Tibial nerve (tissue), 4 donors: ENCODE data around the gene GRIA1. TPM values are rescaled to one million over a fixed set of nuclear protein-coding genes. Genes with fewer than 3 reads are reported as not detected.

Source experiments
- DNase-seq, 2 donors: peaks; one replicate each; pipeline ENCODE4 v3.0.0-alpha.2; 2019; ENCODE audit warnings: low spot score in 2 of 2
- H3K27ac ChIP-seq, 4 donors: fragments of 200-600 bp; sonication (generic) in 3 of 4; one replicate each; pipeline ENCODE4 v1.5.1; 2017 to 2019; ENCODE audit warnings: mild to moderate bottlenecking in 1 of 4
- H3K27me3 ChIP-seq, 2 donors: fragments of 200-600 bp; sonication (generic) in 1 of 2; one replicate each; pipeline versions ENCODE4 v1.5.1 to v1.6.0; 2017 to 2019
- H3K36me3 ChIP-seq, 3 donors: fragments of 200-600 bp; sonication (generic); one replicate each; pipeline ENCODE4 v1.5.1; 2018 to 2019
- H3K4me1 ChIP-seq, 4 donors: fragments of 200-600 bp; sonication (generic) in 3 of 4; one replicate each; pipeline ENCODE4 v1.5.1; 2017 to 2019
- H3K4me3 ChIP-seq, 4 donors: fragments of 200-600 bp; sonication (generic) in 3 of 4; one replicate each; pipeline ENCODE4 v1.5.1; 2017 to 2019; ENCODE audit warnings: mild to moderate bottlenecking in 1 of 4, moderate library complexity in 1 of 4
- H3K9me3 ChIP-seq, 4 donors: fragments of 200-600 bp; sonication (generic) in 3 of 4; one replicate each; pipeline ENCODE4 v1.5.1; 2017 to 2019
- EP300 ChIP-seq, 2 donors: sonication (generic); formaldehyde crosslinking; IDR thresholded peaks; one replicate each; pipeline ENCODE4 v1.6.1; 2017; ENCODE audit warnings: antibody characterized with exemption in 2 of 2, mild to moderate bottlenecking in 1 of 2
- POLR2A ChIP-seq, 2 donors: fragments of 450-650 bp; IDR thresholded peaks; one replicate each; pipeline ENCODE4 v1.6.1; 2017; ENCODE audit warnings: antibody characterized with exemption in 2 of 2, mild to moderate bottlenecking in 2 of 2, moderate library complexity in 2 of 2
- WGBS, 2 donors: methylation state at CpG; one replicate each; pipeline ENCODE4 v1.1.5; 2018; 5-methylcytosine and 5-hydroxymethylcytosine counted together
- total RNA-seq, 4 donors: library from RNA; depleted of rRNA; stranded (reverse); fragments of >200 nt; gene quantifications; one replicate each; pipeline ENCODE4 v1.1.0, GENCODE V29; 2016
- TF ChIP-seq, protein P1 (sequence below), 5 experiments: fragments of 200-600 bp in 3 of 5; fragments of 450-650 bp in 2 of 5; sonication (generic) in 3 of 5; IDR thresholded peaks; one replicate each; pipeline ENCODE4 v1.5.1; 2016 to 2019; ENCODE audit warnings: antibody characterized with exemption in 5 of 5, mild to moderate bottlenecking in 3 of 5, moderate library complexity in 2 of 5

GRIA1 gene
- total RNA-seq, 4 donors from 2014 or later: 1.2 to 2.1 (median 1.5) TPM

DNA sequence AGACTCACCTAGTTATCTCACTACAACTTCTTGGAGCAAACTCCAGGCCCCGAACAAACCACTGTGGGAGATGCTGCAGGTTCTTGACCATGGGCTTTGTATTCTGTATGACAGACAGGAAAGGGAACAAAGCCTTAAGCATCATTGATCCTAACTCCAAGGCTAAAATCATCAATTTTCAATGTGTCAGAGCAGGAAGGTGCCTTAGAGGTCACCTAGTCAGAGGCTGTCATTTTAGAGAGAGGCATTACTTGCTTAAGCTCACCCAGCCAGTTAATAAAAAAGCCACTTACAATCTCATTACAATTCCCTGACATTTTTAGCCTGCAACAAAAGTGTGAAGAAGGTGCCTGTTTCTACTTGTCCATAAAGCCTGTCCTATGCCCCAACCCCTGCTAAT, 275.5 kb downstream of the GRIA1 start:
- 85 to 88% methylated on average over 1 of the region's 1 CpG for WGBS, 2 donors
- H3K4me1 ChIP-seq: no peaks in the 10 kb centered on the region
- no peak overlapping the region for H3K4me3 ChIP-seq
- H3K27me3 ChIP-seq: no peaks in the 10 kb centered on the region
- DNase-seq: no peak
- no peaks in the 10 kb centered on the region for H3K9me3 ChIP-seq
- no peaks in the 10 kb centered on the region for H3K36me3 ChIP-seq
- TF ChIP-seq, protein P1, sequence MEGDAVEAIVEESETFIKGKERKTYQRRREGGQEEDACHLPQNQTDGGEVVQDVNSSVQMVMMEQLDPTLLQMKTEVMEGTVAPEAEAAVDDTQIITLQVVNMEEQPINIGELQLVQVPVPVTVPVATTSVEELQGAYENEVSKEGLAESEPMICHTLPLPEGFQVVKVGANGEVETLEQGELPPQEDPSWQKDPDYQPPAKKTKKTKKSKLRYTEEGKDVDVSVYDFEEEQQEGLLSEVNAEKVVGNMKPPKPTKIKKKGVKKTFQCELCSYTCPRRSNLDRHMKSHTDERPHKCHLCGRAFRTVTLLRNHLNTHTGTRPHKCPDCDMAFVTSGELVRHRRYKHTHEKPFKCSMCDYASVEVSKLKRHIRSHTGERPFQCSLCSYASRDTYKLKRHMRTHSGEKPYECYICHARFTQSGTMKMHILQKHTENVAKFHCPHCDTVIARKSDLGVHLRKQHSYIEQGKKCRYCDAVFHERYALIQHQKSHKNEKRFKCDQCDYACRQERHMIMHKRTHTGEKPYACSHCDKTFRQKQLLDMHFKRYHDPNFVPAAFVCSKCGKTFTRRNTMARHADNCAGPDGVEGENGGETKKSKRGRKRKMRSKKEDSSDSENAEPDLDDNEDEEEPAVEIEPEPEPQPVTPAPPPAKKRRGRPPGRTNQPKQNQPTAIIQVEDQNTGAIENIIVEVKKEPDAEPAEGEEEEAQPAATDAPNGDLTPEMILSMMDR (IDR thresholded peaks at IDR 0.05): no peak
- no peak overlapping the region for H3K27ac ChIP-seq

DNA sequence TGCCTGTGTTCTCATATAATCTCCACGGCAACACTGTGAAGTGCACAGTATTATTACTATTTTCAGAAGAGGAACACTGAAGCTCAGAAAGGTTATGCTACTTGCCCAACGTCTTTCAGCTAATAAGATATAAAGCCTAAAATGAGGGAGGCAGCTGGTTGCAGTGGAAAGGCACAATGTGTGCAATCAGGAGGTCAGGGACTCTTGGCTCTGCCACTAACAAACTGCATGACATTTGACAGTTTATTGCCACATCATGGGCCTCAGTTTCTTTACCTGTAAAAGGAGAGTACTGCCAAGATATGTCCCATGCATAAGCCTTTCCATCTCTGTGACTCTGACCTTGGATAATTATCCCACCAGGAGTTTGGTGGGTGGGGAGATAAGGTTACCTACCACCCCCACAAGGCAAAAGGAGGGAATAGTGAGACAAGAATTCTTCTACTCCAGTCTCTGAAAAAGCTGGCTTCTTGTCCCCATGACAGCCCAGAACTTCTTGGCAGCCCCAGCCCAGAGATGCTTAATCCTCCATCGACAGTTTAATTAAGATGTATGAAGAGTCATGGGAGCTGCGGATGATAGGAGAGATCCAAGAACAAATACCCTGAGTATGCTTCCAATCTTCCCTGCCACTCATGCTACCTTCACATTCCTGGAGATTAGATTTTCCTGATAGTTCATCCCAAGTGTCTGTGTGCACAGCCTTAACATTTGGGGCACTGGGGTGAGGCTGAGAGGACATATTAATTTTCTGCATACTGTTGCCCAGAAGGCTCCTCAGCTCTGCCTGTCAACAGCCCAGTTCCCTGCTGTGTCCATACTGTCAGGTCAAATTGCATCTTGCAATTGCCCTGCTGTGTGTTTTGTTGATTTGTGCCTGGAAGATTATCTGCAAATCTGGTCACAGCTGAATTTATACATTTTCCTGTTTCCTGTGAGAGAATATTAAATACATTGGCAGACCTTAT, 277.0 kb downstream of the GRIA1 start:
- no peaks in the 10 kb centered on the region for H3K4me1 ChIP-seq
- TF ChIP-seq EP300 (IDR thresholded peaks at IDR 0.05): no peak
- TF ChIP-seq, protein P1 (IDR thresholded peaks at IDR 0.05): no peak
- TF ChIP-seq POLR2A (IDR thresholded peaks at IDR 0.05): no peak
- no peaks in the 10 kb centered on the region for H3K36me3 ChIP-seq
- H3K4me3 ChIP-seq: no peak overlapping the region
- DNase-seq: no peak
- H3K27ac ChIP-seq: no peak overlapping the region
- 63 to 64% methylated on average over 4 of the region's 4 CpGs for WGBS, 2 donors
- H3K27me3 ChIP-seq: no peaks in the 10 kb centered on the region
- no peaks in the 10 kb centered on the region for H3K9me3 ChIP-seq

DNA sequence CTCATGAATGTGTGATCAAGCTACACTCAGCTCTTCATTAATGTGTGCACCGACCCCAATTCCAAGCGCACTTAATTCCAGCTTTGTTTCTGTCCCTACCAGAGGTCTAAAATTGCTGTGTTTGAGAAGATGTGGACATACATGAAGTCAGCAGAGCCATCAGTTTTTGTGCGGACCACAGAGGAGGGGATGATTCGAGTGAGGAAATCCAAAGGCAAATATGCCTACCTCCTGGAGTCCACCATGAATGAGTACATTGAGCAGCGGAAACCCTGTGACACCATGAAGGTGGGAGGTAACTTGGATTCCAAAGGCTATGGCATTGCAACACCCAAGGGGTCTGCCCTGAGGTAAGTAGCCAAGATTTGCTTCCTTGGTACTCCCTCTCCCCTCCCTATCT, 279.6 kb downstream of the GRIA1 start:
- TF ChIP-seq POLR2A (IDR thresholded peaks at IDR 0.05) (no peak), EP300 (IDR thresholded peaks at IDR 0.05) (no peak)
- no peaks in the 10 kb centered on the region for H3K27me3 ChIP-seq
- no peaks in the 10 kb centered on the region for H3K4me1 ChIP-seq
- WGBS, 2 donors: 89% methylated on average over 5 of the region's 5 CpGs
- H3K27ac ChIP-seq: no peak overlapping the region
- no peaks in the 10 kb centered on the region for H3K9me3 ChIP-seq
- DNase-seq: no peak
- no peaks in the 10 kb centered on the region for H3K36me3 ChIP-seq
- no peak overlapping the region for H3K4me3 ChIP-seq

DNA sequence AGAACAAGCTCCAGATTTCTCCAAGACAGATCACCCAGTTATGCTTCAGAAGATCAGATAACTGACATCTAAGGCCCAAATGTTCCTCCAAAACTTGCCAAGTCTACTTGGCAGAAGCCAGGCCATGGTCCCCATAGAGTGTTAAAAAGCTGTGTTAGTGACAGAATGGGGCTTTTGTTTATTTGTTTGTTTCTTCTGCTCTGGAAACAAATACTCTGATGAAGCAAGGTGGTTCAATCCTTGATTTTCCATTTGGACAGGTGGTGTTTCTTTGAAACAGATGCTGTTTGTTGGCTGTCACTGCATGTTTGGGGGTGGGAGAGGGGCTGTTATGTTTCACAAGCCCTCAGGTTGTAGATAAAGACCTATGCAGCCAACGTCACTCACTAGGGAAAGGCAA, 284.2 kb downstream of the GRIA1 start:
- no peak overlapping the region for H3K27ac ChIP-seq
- H3K27me3 ChIP-seq: no peaks in the 10 kb centered on the region
- no peaks in the 10 kb centered on the region for H3K36me3 ChIP-seq
- H3K4me1 ChIP-seq: no peaks in the 10 kb centered on the region
- no peak overlapping the region for H3K4me3 ChIP-seq
- TF ChIP-seq, protein P1 (IDR thresholded peaks at IDR 0.05): no peak
- TF ChIP-seq EP300 (IDR thresholded peaks at IDR 0.05): no peak
- no peak for TF ChIP-seq POLR2A (IDR thresholded peaks at IDR 0.05)
- 50 to 70% methylated on average over 1 of the region's 1 CpG for WGBS, 2 donors
- no peak for DNase-seq
- H3K9me3 ChIP-seq: no peaks in the 10 kb centered on the region

DNA sequence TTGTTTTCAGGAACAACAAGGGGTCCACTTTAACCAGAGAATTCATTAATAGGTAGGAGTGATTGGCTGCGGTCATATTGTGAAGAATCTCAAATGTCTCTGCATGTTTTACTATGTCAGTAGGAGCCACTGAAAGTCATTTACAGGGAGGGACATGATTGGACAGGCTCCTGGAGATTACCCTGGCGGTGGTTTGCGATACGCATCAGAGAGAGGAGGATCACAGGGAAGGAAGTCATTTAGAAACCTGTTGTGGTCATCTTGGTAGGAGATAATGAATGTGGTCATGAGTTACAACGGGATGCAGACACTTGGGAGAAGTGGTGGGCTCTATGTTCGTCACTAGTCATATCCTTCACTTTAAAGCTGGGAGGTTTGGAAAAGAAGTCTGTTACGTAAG, 285.5 kb downstream of the GRIA1 start:
- H3K27me3 ChIP-seq: no peaks in the 10 kb centered on the region
- H3K4me1 ChIP-seq: no peaks in the 10 kb centered on the region
- H3K4me3 ChIP-seq: no peak overlapping the region
- H3K27ac ChIP-seq: no peak overlapping the region
- TF ChIP-seq POLR2A (IDR thresholded peaks at IDR 0.05): no peak
- H3K9me3 ChIP-seq: no peaks in the 10 kb centered on the region
- H3K36me3 ChIP-seq: no peaks in the 10 kb centered on the region
- 82 to 83% methylated on average over 7 of the region's 7 CpGs for WGBS, 2 donors
- DNase-seq: no peak

DNA sequence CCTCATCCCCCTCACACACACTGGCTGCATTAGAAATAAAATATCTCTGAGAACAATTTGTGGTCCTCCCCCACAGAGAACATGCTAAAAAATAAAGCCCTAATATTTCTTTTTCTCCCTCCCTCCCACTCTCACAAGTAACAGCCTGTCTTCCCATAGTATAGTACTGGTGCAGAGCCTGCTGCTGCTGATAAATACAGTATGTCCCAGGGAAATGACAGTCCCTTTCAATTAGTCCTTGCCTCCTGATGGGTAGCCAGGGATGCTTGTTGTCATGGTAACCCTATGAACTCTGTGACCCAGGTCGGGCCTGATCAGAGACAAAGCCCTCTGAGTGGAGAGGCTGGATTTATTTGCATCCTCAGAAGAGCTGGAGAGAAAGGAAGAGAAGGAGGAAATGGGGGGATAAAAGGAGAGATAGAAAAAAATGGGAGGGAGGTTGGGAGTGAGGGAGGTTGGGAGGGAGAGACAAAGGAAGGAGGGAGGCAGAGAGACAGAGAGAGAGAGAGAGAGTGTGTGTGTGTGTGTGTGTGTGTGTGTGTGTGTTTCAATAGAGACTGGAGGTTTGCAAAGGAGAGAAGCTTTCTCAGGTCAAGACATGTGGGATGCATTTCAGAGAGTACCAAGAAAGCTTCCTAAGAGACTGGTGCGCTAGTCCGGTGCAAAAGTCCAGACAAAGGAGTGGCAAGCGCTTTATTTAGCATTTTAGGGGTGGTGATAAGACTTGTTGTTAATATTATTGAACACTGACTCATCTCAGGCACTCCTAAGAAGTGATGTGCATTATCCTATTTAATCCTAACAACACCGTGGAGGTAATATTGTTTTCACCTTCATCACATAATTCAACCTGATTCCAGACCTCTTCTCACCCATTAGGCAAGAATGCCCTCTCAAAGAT, 287.5 kb downstream of the GRIA1 start:
- TF ChIP-seq EP300 (IDR thresholded peaks at IDR 0.05) (no peak), POLR2A (IDR thresholded peaks at IDR 0.05) (no peak)
- TF ChIP-seq, protein P1 (IDR thresholded peaks at IDR 0.05): no peak
- no peaks in the 10 kb centered on the region for H3K9me3 ChIP-seq
- no peaks in the 10 kb centered on the region for H3K36me3 ChIP-seq
- no peak overlapping the region for H3K4me3 ChIP-seq
- no peak for DNase-seq
- no peak overlapping the region for H3K27ac ChIP-seq
- no peaks in the 10 kb centered on the region for H3K27me3 ChIP-seq
- 64 to 70% methylated on average over 5 of the region's 5 CpGs for WGBS, 2 donors
- no peaks in the 10 kb centered on the region for H3K4me1 ChIP-seq
